Measurements from ENCODE around the gene MAPK7.

MAPK7 gene

GRCh38 chr17:19380481-19381301 lies 2.4 kb downstream of the MAPK7 start:
- DNase-seq (ENCODE audit: low read depth), result no peak

GRCh38 chr17:19381361-19381740 lies 3.1 kb downstream of the MAPK7 start:
- DNase-seq (ENCODE audit: low read depth), result no peak

DNA sequence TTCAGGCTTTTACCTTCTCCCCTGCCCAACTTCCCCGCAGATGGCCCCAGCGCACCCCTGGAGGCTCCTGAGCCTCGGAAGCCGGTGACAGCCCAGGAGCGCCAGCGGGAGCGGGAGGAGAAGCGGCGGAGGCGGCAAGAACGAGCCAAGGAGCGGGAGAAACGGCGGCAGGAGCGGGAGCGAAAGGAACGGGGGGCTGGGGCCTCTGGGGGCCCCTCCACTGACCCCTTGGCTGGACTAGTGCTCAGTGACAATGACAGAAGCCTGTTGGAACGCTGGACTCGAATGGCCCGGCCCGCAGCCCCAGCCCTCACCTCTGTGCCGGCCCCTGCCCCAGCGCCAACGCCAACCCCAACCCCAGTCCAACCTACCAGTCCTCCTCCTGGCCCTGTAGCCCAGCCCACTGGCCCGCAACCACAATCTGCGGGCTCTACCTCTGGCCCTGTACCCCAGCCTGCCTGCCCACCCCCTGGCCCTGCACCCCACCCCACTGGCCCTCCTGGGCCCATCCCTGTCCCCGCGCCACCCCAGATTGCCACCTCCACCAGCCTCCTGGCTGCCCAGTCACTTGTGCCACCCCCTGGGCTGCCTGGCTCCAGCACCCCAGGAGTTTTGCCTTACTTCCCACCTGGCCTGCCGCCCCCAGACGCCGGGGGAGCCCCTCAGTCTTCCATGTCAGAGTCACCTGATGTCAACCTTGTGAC lies 3.6 kb downstream of the MAPK7 start:
- DNase-seq (ENCODE audit: low read depth), result no peak

DNA sequence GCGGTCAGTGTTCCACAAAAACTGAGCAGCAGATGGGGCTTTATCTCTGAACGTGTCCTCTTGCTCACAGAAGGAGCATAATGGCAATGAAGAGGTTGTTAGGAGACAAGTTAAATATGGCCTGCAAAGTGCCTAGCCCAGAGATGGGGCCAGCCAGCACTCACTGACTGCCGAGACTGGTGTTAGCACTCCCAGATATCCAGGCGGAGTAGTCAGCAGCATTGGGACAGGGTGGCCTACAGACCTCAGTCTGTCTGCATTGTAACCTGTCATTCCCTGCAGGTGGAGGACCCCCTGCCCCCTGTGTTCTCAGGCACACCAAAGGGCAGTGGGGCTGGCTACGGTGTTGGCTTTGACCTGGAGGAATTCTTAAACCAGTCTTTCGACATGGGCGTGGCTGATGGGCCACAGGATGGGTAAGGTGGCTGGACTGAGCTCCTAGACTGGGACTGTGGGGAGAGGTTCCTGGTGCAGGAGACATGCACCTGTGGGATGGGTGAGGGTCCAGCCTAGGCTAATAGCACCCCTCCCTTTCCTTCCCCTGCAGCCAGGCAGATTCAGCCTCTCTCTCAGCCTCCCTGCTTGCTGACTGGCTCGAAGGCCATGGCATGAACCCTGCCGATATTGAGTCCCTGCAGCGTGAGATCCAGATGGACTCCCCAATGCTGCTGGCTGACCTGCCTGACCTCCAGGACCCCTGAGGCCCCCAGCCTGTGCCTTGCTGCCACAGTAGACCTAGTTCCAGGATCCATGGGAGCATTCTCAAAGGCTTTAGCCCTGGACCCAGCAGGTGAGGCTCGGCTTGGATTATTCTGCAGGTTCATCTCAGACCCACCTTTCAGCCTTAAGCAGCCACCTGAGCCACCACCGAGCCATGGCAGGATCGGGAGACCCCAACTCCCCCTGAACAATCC lies 4.5 kb downstream of the MAPK7 start:
- DNase-seq (ENCODE audit: low read depth), result no peak

DNA sequence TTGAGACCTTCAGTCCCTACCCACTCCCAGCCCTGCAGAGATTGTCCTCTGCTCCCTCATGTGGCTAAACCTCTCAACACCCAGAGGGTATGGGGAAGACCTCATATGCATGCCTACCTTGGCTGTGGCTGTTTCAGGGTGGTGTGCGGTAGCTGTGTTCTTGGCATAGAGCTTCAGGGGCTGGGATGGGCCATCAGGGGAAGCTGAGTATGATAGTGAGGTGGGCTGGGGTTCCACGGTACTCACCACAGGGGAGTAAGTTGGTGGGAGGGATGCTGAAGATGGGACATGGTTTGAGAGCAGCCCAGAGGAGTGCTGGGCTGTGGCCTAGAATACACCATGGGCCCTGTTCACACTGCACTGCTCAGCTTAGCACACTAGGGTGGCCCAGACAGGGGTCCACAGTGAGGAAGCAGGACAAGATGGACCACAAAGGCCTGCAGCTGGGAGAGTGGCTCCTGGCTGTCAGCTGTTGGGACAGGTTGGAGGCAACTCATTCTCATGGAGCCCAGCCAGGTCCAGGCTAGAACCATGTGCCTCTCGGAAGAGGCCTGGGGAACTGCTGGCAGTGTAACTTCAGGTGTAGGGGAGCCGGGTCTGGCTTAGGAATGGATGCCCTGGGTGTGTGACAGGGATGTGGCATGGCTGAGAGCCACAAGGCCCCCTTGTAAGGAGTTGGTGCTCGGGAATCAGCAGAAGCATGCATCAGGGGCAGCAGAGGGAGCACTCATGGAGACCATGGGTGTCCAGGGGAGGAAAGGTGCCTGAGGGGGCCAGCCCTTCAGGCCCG lies 5.6 kb downstream of the MAPK7 start:
- no peak for DNase-seq (ENCODE audit: low read depth)

- DNase-seq (ENCODE audit: low read depth), result peak; percentile 88
Observed at GRCh38 chr17:19384723-19385391, 6.6 kb downstream of the MAPK7 start.

- no peak for DNase-seq (ENCODE audit: low read depth)
Observed at GRCh38 chr17:19385521-19385983, 7.3 kb downstream of the MAPK7 start.

- DNase-seq (ENCODE audit: low read depth), result peak; percentile 76
Observed at GRCh38 chr17:19386051-19386929, 8.0 kb downstream of the MAPK7 start.

- peak; percentile 75 for DNase-seq (ENCODE audit: low read depth)
Observed at GRCh38 chr17:19386974-19387920, 8.9 kb downstream of the MAPK7 start, which contains the start of gene MFAP4. TSS of gene MFAP4 (minus strand) at chr17:19387190. CDS start at chr17:19387155, 35 bp downstream.

DNA sequence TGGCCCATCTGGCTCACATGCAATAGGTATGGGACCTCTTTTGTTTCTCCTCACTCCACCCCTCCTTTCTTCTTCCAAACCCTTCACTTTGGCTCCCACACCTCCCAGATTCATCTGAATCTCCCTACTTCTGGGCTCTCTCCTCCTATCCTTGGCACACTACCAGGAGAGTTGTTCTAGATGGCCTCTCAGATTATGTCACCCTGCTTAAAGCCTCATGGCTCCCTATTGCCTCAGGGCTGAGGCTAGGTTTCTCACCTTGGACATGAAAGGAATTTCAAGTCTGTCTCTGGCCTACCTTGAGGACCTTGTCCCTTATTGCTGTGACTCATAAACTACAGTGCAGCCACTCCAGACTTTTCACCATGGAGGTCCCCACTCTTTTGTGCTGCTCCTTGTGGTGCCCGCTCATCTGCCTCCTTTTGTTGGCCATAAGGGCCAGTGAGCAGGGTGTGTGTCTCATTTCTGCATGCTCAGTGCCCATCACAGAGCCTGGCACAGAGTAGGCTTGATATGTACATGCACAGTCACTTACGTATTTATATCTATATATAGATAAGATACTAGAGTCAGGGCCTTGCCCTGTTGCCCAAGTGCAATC lies 9.7 kb downstream of the MAPK7 start:
- peak; percentile 82 for DNase-seq (ENCODE audit: low read depth)

DNA sequence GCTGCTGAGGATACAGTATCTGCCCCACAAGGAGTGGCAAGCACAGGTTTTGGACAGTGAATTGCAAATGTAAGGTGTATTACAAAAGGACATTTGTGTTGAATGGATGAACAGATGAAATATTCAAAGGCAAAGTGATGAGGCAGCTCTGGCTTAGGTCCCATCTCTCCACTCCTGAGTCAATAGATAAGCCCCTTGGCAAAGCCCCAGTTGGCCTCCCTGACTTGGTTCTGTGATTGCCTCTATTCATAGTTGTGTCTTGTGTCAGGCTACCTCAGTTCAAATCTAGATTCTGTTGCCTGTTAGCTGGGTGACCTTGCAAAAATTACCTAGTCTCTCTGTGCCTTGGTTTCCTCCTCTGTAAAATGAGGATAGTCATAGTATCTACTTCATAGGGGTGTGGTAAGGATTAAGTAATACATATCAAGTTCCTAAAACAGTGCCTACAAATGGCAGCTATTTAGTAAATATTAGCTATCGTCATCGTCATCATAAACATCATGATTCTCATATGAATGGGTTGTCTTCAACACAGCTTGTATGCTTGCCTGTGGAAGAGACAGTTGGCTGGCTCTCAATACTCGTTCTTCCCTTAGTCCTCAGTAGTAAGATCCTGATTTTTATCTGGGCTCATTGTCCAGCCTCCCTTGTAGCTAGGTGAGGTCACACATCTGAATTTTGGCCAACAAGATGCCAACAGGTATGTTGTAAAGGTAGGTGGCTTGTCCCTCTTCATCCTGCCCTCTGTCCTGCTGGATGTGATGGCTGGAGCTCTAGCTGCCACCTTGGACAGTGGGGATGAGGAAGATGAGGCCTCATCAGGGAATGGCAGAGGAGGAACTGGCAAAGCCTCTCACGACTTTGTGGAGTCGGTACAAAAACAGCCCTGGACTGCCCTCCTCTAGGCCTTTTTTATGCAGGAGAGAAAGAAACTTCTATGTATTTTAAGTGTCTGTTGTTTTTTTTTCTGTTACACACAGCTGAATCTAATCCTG lies 10.8 kb downstream of the MAPK7 start:
- no peak for DNase-seq (ENCODE audit: low read depth)

DNA sequence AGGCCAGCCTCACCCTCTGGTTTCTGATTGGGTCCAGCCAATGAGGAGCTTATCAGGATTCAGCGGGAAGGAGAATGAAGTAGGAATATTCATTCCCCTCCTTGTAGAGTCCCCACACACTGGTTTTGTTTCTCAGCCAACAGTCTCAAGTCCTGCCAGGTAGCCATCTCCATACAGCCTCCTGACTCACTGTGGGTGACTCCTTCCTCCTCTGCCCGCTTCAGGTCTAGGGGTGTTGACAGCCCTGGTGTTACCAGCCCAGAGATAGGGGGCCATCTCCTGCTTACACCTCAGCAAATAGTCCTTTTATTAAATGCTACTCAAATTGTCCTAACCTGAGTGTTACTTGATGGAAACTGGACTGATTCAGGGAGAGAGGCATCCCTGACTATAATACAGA lies 12.7 kb downstream of the MAPK7 start:
- no peak for DNase-seq (ENCODE audit: low read depth)

- no peak for DNase-seq (ENCODE audit: low read depth)
Observed at GRCh38 chr17:19391432-19391831, 13.1 kb downstream of the MAPK7 start.

- DNase-seq (ENCODE audit: low read depth), result no peak
Observed at GRCh38 chr17:19392303-19392702, 14.0 kb downstream of the MAPK7 start.

GRCh38 chr17:19397556-19398041 lies 19.3 kb downstream of the MAPK7 start:
- DNase-seq (ENCODE audit: low read depth), result no peak

DNA sequence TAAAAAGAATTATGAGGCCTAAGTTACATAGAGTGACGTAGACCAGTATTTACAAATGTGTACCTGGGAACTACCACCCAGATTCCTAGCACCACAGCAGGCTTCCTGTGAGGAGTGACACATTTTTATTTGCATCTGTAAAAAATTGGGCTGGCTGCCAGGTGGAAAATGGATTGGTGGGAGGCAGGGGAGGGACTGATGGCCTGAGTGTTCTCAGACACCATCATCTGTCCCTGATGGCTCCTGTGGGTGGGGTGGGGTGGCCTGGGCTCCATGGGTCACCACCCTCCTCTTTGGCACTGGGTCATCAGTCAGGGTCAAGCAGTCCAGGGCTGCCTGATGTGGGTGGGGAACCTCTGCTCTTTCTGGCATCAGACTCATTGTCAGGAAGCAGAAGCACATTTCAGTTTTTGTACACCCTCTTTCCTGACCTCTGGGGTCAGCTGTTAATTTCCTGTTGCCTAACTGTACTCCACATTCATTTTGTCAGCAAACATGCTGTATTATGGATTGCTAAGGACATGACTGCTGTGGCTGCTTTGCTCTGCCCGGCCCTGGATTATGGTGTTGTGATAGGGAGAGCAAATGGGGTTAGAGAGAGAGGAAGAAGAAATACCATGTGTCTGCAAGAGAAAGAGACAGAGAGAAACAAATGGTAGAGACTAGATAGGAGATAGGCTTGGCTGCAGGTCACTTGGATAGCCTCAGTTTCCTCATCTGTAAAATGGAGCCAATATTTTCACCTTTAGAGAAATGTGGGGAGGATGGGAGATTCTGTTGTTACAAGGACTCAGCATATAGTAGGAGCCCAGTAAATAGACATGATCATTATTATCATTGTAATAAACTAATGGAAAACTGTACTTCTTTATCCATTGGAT lies 20.2 kb downstream of the MAPK7 start:
- no peak for DNase-seq (ENCODE audit: low read depth)
